HG03521 (cell line): ENCODE results near the gene FURIN.
"Not testable (repeated sequence)": the region's sequence is repeated elsewhere in the genome, so short reads cannot be mapped to it uniquely, and the experiment has no call there.

Experiments used
- ATAC-seq: cut with Tn5 transposase; IDR thresholded peaks from one replicate; pipeline ENCODE4 v1.9.1; 2021; ENCODE audit warnings: mild to moderate bottlenecking, moderate library complexity; ENCODE audit not compliant: unreplicated experiment

Gene FURIN

DNA sequence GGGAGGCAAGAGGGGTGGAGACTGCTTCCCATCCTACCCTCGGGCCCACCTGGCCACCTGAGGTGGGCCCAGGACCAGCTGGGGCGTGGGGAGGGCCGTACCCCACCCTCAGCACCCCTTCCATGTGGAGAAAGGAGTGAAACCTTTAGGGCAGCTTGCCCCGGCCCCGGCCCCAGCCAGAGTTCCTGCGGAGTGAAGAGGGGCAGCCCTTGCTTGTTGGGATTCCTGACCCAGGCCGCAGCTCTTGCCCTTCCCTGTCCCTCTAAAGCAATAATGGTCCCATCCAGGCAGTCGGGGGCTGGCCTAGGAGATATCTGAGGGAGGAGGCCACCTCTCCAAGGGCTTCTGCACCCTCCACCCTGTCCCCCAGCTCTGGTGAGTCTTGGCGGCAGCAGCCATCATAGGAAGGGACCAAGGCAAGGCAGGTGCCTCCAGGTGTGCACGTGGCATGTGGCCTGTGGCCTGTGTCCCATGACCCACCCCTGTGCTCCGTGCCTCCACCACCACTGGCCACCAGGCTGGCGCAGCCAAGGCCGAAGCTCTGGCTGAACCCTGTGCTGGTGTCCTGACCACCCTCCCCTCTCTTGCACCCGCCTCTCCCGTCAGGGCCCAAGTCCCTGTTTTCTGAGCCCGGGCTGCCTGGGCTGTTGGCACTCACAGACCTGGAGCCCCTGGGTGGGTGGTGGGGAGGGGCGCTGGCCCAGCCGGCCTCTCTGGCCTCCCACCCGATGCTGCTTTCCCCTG, 13.8 kb downstream of the FURIN start:
- no peak for ATAC-seq

DNA sequence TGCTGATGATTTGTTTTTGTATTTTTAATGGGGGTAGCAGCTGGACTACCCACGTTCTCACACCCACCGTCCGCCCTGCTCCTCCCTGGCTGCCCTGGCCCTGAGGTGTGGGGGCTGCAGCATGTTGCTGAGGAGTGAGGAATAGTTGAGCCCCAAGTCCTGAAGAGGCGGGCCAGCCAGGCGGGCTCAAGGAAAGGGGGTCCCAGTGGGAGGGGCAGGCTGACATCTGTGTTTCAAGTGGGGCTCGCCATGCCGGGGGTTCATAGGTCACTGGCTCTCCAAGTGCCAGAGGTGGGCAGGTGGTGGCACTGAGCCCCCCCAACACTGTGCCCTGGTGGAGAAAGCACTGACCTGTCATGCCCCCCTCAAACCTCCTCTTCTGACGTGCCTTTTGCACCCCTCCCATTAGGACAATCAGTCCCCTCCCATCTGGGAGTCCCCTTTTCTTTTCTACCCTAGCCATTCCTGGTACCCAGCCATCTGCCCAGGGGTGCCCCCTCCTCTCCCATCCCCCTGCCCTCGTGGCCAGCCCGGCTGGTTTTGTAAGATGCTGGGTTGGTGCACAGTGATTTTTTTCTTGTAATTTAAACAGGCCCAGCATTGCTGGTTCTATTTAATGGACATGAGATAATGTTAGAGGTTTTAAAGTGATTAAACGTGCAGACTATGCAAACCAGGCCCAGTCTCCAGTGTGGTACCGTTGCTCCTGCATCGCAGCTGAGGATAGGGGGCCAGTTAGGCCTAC, 14.6 kb downstream of the FURIN start:
- no peak for ATAC-seq

DNA sequence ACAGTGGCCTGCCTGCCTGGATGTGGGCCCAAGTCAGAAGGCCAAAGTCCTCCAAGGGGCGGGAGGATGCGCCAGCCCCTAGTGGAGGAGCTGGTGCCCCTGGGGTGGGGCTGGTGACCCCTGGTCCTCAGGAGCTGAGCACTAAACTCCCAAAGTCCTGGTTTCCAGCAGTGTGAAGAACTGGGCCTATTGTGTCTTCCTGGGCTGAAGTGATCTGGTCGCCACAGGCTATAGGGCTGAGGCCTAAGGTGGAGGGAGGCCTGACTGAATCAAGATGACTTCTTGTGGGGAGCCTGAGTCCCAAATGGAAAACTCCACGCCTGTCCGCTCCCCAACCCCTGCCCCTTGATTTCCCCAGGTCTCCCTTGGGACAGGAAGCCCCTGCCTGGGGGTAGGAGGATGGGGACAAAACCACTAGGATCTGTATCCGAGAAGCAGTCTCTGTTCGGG, 15.2 kb downstream of the FURIN start:
- ATAC-seq, result no peak

DNA sequence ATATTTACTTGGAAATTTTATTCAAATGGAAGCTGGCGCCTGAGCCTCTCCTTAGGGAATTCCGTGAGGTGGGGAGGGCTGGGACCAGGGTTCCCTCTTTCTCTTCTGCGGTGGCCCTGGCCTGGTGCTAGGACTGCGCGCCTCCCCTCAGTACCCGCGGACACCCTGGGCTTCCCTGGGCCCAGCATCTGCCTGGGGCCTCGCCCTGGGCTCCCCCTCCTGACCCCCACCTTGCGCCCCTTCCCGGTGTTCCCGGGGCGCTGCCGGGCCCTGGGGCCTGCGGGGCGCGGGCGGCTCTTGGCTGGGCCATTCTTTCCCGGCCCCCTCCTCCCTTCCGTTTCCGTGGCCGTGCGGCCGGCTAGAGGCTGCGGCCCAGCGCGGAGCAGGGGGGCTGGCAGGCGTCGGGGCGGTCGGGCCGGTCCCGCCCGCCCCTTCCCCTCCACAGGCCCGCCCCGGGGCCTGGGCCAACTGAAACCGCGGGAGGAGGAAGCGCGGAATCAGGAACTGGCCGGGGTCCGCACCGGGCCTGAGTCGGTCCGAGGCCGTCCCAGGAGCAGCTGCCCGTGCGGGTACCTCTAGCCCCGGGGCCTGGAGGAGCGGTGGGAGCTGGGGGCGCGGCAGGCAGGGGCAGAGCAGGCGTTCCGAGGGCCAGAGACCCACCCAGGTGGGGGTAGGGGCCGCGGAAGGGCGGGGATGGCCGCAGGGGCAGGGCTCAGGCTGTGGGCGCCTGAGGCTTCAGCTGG, 15.8 kb downstream of the FURIN start, which contains the start of gene FES:
FES (plus strand) TSS at position 529 of the 743 bp plus-strand sequence. CDS start 542 bp downstream, outside the sequence.
- ATAC-seq, result no peak

DNA sequence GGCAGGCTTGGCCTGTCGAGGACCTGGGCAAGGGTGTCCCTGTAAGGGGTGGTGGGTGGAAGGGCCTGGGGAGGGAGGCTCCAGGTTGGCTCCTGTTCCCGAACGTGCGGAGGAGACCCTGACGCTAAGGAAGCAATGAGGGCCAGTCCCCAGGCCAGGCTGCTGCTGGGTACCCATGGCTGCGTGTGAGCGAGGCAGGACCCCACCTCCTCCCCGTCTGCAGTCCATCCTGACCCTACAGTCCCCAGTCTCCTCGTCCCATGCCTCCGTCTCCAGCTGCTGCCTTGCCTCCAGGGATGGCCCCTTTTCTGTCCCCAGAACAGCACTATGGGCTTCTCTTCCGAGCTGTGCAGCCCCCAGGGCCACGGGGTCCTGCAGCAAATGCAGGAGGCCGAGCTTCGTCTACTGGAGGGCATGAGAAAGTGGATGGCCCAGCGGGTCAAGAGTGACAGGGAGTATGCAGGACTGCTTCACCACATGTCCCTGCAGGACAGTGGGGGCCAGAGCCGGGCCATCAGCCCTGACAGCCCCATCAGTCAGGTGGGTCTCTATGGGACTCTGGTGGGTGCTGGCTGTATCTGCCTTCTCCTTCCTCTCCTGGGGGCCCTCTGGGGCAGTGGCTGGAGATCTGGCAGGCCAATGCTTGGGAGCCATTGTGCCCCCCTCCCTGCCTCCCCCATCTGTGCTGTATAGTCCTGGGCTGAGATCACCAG, 16.5 kb downstream of the FURIN start:
- ATAC-seq, result no peak

DNA sequence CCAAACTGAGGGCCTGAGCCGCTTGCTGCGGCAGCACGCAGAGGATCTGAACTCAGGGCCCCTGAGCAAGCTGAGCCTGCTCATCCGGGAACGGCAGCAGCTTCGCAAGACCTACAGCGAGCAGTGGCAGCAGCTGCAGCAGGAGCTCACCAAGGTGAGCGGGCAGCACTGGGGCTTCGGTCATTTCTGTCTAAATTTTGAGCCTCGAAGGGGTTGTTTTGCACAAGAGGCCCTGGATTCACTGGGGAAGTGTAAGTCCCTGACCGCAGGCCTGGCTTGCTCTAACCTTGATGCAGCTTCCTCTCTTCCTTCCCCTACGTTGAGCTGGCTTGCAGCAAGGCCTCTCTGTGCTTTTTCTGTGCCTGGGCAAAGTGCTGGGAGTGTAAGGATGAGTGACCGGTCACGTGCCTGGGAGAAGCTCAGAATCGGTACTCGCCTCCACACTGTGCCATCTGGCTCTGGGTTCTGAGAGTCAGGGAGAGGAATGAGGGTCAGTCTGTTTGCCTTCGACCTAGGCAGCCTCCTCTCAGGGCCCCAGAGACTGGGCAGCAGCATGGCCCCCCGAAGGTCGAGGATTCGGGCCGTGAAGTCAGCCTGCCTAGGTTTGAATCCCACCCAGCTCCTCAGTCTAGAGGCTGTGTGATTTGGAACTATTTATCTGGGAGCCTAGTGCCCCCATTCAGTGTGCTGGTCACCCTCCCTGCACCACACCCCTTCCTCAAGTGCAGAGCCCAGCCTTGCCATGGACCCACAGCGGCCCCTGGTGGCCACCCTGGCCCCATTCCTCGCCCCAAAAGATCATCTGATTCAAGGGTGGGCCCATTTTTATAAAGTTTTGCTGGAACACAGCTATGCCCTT, 17.3 kb downstream of the FURIN start:
- ATAC-seq, result no peak

DNA sequence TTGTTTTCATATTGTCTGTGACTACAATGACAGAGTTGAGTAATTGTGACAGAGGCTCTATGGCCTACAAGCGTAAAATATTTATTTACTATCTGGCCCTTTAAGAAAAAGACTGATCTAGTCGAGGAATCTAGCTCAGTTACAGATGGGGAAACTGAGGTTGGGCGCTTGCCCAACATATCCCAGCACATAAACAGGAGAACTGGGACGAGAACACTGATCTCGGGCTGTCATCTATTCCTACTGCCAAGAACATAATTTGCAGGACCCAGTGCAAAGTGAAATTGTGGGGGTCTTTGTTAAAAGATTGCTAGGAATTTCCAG, 17.9 kb downstream of the FURIN start:
- no peak for ATAC-seq

DNA sequence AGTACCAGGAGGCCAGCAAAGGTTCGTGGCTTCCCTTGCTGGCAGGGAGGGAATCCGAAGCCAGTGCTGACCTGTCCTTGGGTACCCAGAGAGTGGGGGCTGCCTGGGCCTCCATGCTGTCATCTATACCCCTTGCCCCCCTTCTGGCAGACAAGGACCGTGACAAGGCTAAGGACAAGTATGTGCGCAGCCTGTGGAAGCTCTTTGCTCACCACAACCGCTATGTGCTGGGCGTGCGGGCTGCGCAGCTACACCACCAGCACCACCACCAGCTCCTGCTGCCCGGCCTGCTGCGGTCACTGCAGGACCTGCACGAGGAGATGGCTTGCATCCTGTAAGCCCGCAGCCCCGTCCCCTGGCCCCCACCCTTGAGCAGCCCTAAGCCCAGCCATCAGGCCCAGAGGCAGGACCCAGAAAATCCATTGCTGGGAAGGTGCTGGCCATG, 18.7 kb downstream of the FURIN start:
- ATAC-seq, result no peak

DNA sequence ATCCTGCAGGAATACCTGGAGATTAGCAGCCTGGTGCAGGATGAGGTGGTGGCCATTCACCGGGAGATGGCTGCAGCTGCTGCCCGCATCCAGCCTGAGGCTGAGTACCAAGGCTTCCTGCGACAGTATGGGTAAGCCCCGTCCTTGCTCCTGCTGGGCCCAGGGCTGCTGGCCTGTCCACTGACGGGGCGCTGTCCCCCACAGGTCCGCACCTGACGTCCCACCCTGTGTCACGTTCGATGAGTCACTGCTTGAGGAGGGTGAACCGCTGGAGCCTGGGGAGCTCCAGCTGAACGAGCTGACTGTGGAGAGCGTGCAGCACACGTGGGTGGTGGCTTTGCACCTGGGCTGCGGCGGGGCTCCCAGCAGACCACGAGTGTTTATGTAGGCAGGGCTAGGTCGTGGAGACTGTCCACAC, 20.9 kb downstream of the FURIN start:
- ATAC-seq, result no peak

DNA sequence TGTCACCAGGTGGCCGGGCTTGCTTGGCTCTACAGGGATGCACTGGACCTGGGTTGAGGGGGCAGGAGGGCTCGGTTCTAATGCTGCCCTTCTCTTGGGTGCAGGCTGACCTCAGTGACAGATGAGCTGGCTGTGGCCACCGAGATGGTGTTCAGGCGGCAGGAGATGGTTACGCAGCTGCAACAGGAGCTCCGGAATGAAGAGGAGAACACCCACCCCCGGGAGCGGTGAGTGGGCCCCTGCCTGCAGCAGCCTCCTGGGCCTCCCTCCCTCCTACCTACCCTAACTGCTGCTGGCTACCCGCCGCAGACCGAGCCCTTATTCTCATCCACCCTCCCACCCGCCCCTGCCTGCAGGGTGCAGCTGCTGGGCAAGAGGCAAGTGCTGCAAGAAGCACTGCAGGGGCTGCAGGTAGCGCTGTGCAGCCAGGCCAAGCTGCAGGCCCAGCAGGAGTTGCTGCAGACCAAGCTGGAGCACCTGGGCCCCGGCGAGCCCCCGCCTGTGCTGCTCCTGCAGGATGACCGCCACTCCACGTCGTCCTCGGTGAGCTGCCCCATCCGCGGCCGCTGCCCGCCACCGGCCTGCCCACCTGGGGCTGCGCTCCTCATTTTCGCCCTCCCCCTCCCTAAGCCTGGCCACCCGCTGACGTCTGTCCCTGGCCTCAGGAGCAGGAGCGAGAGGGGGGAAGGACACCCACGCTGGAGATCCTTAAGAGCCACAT, 21.5 kb downstream of the FURIN start:
- ATAC-seq, result no peak

DNA sequence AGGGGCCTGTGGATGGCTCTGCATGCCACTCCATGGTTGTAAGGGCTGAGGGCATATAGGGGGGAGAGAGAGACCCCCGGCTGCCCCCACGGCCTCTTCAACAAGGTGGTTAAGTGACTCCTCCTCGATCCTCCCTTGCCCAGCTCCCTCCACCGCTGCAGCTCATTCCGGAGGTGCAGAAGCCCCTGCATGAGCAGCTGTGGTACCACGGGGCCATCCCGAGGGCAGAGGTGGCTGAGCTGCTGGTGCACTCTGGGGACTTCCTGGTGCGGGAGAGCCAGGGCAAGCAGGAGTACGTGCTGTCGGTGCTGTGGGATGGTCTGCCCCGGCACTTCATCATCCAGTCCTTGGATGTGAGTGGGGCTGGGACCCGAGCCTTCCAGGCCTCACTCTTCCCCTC, 22.5 kb downstream of the FURIN start:
- ATAC-seq, result no peak

DNA sequence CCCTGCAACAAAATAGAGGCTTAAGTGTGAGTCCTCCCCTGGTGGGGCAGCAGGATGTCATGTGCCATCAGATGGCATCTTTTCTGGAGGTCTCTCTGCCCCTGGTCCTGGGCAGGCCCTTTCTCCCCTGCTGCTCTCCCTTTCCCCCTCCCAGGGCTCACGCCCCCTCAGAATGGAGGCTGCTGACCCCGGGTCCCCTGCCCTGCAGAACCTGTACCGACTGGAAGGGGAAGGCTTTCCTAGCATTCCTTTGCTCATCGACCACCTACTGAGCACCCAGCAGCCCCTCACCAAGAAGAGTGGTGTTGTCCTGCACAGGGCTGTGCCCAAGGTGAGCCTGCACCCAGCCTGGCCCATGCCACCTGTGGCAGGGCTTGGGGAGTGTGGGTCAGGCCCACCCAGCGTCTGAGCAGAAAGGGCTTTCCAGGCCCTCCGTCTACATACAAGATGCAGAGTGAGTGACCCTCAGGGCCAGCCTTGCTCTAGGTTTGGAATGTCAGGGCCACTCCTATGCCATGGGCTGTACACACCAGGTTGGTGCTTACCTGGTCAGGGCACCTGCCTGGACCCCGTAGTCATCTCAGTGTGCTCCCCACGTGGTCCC, 23.1 kb downstream of the FURIN start:
- no peak for ATAC-seq

DNA sequence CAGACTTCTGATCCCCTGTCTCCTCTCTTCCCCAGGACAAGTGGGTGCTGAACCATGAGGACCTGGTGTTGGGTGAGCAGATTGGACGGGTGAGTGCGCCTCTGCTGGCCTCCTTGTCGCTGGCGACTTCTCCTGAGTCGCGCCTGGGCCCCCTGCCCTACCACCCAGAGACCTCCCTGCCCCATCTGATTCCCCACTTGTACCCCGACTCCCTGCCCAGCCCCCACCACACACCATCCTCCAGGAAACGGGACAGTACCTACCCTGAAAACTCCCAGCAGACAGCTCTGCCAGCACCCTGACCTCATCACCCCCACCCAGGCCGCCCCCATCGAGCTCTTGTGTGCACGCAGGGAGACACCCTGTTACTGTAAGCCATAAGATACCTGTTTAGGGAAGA, 23.6 kb downstream of the FURIN start:
- no peak for ATAC-seq

DNA sequence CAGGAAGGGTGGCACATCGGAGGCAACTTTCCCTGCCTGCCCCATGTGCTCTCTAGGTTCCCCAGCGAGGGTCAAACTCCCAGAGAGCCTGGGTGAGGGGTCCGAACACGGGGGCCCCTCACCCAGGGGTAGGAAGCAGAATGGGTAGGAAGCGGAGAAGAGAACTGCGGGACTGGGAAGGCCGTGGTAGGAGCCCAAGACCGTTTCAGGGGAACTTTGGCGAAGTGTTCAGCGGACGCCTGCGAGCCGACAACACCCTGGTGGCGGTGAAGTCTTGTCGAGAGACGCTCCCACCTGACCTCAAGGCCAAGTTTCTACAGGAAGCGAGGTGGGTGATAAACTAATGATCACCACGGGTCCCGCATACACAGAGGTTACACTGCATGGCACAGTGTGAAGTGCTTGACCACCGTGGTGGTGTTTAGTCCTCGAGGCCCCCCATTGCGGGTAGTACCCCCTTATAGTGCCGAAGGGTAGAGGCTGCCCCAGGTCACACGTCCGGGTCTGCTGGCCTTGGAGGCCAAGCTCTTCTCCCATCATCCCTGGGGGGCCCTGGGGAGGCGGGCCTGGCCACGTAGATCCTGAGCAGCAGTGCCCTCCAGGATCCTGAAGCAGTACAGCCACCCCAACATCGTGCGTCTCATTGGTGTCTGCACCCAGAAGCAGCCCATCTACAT, 24.2 kb downstream of the FURIN start:
- no peak for ATAC-seq

DNA sequence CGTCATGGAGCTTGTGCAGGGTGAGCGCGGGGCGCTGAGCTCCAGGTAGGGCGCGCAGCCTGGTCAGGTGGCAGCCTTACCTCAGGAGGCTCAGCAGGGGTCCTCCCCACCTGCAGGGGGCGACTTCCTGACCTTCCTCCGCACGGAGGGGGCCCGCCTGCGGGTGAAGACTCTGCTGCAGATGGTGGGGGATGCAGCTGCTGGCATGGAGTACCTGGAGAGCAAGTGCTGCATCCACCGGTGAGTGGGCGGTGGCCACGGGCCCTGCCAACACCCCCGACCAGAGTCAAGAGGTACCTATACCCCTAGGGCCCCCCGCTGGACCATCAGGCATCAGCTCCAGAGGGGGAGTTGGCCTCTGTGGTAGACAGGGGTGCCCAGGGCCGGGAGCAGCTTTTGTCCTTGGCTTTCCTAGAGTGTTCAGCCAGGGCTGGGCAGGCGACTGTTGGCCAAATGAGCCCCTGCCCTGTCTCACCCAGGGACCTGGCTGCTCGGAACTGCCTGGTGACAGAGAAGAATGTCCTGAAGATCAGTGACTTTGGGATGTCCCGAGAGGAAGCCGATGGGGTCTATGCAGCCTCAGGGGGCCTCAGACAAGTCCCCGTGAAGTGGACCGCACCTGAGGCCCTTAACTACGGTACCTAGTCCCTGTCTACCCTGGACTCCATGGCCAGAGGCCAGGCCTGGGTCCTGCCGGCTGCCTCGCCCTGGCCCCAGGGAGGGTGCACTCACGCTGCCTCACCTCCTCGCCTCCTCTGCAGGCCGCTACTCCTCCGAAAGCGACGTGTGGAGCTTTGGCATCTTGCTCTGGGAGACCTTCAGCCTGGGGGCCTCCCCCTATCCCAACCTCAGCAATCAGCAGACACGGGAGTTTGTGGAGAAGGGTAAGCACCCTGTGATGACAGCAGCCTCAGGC, 25.0 kb downstream of the FURIN start:
- ATAC-seq, result no peak

DNA sequence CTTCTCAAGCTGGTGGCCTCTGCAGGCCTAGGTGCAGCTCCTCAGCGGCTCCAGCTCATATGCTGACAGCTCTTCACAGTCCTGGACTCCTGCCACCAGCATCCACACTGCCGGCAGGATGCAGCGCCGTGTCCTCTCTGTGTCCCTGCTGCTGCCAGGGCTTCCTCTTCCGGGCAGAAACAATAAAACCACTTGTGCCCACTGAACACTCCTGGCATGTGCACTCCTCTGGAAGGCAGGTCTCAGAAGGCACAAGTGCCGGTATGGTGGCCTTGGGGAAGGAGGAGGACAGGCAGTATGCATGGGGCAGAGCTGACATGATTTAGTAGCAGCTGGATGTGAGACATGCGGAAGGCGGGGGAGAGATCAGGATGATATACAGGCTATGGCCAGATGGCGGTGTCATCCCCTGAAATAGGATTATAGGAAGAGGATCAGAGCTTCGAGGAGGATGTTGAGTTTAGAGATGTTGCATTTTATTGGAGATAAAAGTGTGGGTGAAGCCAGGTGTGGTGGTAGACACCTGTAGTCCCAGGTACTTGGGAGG, 27.3 kb downstream of the FURIN start:
- ATAC-seq, result no peak

DNA sequence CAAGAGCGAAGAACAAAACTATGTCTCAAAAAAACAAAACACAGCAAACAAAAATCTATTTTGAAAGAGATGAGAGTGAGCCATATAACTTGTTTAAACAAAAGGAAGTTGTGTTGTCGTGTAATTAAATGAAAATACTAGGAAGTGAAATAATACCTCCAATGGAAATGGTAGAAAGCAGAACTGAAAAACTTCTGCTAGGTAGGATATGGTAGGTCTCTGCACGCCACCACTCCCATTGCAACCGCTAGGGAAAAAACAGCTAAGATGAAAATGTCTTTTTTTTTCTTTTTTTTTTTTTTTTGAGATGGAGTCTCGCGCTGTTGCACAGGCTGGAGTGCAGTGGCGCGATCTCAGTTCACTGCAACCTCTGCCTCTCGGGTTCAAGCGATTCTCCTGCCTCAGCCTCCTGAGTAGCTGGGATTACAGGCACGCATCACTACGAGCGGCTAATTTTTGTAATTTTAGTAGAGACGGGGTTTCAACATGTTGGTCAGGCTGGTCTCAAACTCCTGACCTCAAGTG, 28.8 kb downstream of the FURIN start:
- not testable (repeated sequence) for ATAC-seq
